OCI-LY7 (cell line): ENCODE measurements around the gene TIMM50. TPM values are rescaled to one million over a fixed set of nuclear protein-coding genes. Genes with fewer than 3 reads are reported as not detected.

Experiments used
- BruUV-seq: library from RNA; stranded (reverse); fragments of 400-500 nt; replicated peaks from 2 replicates; lab custom pipeline; 2021; lab: Mats Ljungman, UMichigan
- CTCF ChIA-PET: fragments of 300-600 bp; sonication (Branson Sonifier 250); formaldehyde crosslinking; loops from one replicate; lab custom pipeline; 2022; ENCODE audit warnings: antibody characterized with exemption; ENCODE audit not compliant: unreplicated experiment; lab: Charles Lee
- POLR2A ChIA-PET: fragments of 300-600 bp; sonication (Branson Sonifier 250); formaldehyde crosslinking; loops from one replicate; lab custom pipeline; 2022; ENCODE audit warnings: antibody characterized with exemption; lab: Charles Lee
- DNase-seq: peaks from one replicate; pipeline ENCODE4 v3.0.0-alpha.2; 2015; ENCODE audit warnings: low spot score
- H2AFZ ChIP-seq: fragments of 200-600 bp; sonication (generic), shearing (Covaris generic); 2 replicates; pipeline ENCODE4 v1.6.1; 2014; ENCODE audit warnings: mild to moderate bottlenecking, antibody characterized with exemption, low read length, moderate library complexity
- H3K27ac ChIP-seq: fragments of 200-600 bp; sonication (generic); 2 replicates; pipeline ENCODE4 v1.5.1; 2014; ENCODE audit warnings: mixed run types, low read depth, mild to moderate bottlenecking, moderate library complexity, low read length, inconsistent platforms; ENCODE audit not compliant: poor library complexity, severe bottlenecking
- H3K36me3 ChIP-seq: fragments of 200-600 bp; sonication (generic); 2 replicates; pipeline ENCODE4 v1.6.1; 2014; ENCODE audit warnings: mild to moderate bottlenecking, antibody characterized with exemption, low read length, moderate library complexity, mixed read lengths; ENCODE audit not compliant: insufficient read depth
- H3K4me1 ChIP-seq: fragments of 200-600 bp; sonication (generic); 2 replicates; pipeline ENCODE4 v1.5.1; 2014; ENCODE audit warnings: mild to moderate bottlenecking, low read length; ENCODE audit not compliant: insufficient read depth, poor library complexity, severe bottlenecking
- H3K4me2 ChIP-seq: fragments of 200-600 bp; sonication (generic); 2 replicates; pipeline ENCODE4 v1.6.1; 2014; ENCODE audit warnings: mild to moderate bottlenecking, low read length
- H3K4me3 ChIP-seq: fragments of 200-600 bp; sonication (generic); 2 replicates; pipeline ENCODE4 v1.5.1; 2014; ENCODE audit warnings: mild to moderate bottlenecking, low read depth, low read length; ENCODE audit not compliant: poor library complexity, severe bottlenecking
- H3K79me2 ChIP-seq: fragments of 200-600 bp; sonication (generic); 2 replicates; pipeline ENCODE4 v1.6.1; 2016; ENCODE audit warnings: low read depth, mild to moderate bottlenecking, low read length, moderate library complexity, mixed read lengths; ENCODE audit not compliant: insufficient read depth
- H3K9me2 ChIP-seq: fragments of 200-600 bp; sonication (generic); 2 replicates; pipeline ENCODE4 v1.6.1; 2016; ENCODE audit warnings: mild to moderate bottlenecking, low read length, mixed read lengths; ENCODE audit not compliant: insufficient read depth
- H3K9me3 ChIP-seq: fragments of 200-600 bp; sonication (generic); 2 replicates; pipeline ENCODE4 v1.6.1; 2014; ENCODE audit warnings: mild to moderate bottlenecking, mixed run types, low read length, mixed read lengths
- H4K20me1 ChIP-seq: fragments of 200-600 bp; sonication (generic); 2 replicates; pipeline ENCODE4 v1.6.1; 2014; ENCODE audit warnings: mild to moderate bottlenecking, antibody characterized with exemption, low read length, moderate library complexity, mixed read lengths; ENCODE audit not compliant: insufficient read depth
- EZH2phosphoT487 ChIP-seq: fragments of 200-600 bp; sonication (generic); IDR thresholded peaks from 2 replicates; pipeline ENCODE4 v1.6.1; 2018; ENCODE audit warnings: low read depth, borderline replicate concordance, mild to moderate bottlenecking, mixed run types, antibody characterized with exemption, low read length, moderate library complexity, mixed read lengths
- intact Hi-C: fragments of 100-400 bp; cut with micrococcal nuclease; formaldehyde crosslinking; loops from one replicate; pipeline ENCODE4 v1.10.0; 2022; ENCODE audit not compliant: unreplicated experiment
- total RNA-seq, 2 experiments: library from RNA; depleted of rRNA in 1 of 2; stranded (reverse); fragments of >200 nt in 1 of 2; shearing (Covaris generic) in 1 of 2; gene quantifications; 2 replicates each; pipeline ENCODE4 v1.2.3, GENCODE V29; 2014 to 2022
- TF ChIP-seq, protein P1 (sequence below): fragments of 200-600 bp; sonication (generic); conservative IDR thresholded peaks from 2 replicates; pipeline ENCODE4 v1.5.1; 2014; ENCODE audit warnings: mild to moderate bottlenecking, antibody characterized with exemption, low read length, moderate library complexity, mixed read lengths

The TIMM50 gene
- total RNA-seq, 2 experiments from 2014 or later, result 93.2 to 98.1 TPM

GRCh38 chr19:39533791-39534190 is 53.2 kb downstream of the TIMM50 start:
- BruUV-seq, result no TSS peak
- intact Hi-C loops, result loop anchor here (2.0 to 10.0 kb wide), 3 partner anchors 35 to 409 kb away; partner anchors contain the start of genes DLL3, MED29, PAF1 and PAK4
- Histone ChIP-seq H3K9me2 (no peaks in the 10 kb centered on the region), H3K4me2 (no peak overlapping the region), H2AFZ (no peak overlapping the region), H4K20me1 (no peaks in the 10 kb centered on the region), H3K27ac (no peak overlapping the region), H3K36me3 (no peaks in the 10 kb centered on the region; the same call in 1 of the 2 replicates), H3K79me2 (peaks cover 25% of the 10 kb centered on the region; the same call in 1 of the 2 replicates), H3K9me3 (no peaks in the 10 kb centered on the region), H3K4me3 (no peak overlapping the region), H3K4me1 (peaks cover 36% of the 10 kb centered on the region)
- CTCF ChIA-PET, result interaction anchor here (0.9 to 1.6 kb wide), 2 partner anchors 26 to 93 kb away, joined by 3 to 4 read pairs; no protein-coding TSS in a partner anchor
- no peak for DNase-seq
- POLR2A ChIA-PET, result interaction anchor here (1.7 to 3.9 kb wide), 2 partner anchors 94 to 98 kb away, joined by 5 to 10 read pairs; partner anchors contain the start of gene RPS16
- TF ChIP-seq, protein P1, sequence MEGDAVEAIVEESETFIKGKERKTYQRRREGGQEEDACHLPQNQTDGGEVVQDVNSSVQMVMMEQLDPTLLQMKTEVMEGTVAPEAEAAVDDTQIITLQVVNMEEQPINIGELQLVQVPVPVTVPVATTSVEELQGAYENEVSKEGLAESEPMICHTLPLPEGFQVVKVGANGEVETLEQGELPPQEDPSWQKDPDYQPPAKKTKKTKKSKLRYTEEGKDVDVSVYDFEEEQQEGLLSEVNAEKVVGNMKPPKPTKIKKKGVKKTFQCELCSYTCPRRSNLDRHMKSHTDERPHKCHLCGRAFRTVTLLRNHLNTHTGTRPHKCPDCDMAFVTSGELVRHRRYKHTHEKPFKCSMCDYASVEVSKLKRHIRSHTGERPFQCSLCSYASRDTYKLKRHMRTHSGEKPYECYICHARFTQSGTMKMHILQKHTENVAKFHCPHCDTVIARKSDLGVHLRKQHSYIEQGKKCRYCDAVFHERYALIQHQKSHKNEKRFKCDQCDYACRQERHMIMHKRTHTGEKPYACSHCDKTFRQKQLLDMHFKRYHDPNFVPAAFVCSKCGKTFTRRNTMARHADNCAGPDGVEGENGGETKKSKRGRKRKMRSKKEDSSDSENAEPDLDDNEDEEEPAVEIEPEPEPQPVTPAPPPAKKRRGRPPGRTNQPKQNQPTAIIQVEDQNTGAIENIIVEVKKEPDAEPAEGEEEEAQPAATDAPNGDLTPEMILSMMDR, result no peak
- no peak for TF ChIP-seq EZH2phosphoT487

DNA sequence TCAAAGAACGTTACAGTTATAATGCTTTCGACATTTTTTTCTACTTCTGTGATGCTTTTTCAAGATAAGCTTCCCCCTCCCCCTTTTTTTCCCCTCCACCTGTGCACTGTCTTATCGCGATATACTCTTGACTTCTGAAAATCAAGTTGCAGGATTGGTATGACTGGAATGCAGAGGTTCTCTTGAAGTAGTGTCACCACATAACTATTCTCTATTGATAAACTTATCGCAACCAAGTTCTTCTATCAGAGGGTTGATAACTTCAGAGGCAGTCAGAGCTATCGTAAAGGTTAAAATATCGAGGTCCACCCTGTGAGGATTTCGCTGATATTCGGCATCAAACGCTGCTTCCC is 58.5 kb downstream of the TIMM50 start:
- CTCF ChIA-PET, result interaction anchor here (0.6 kb wide), 1 partner anchor 40 kb away, joined by 11 read pairs; the partner anchor contains the start of gene DLL3

More for the DNA sequence above, 58.5 kb downstream of the TIMM50 start:
- intact Hi-C loops, result loop anchor here (10.0 kb wide), 1 partner anchor 414 kb away; the partner anchor contains the start of gene PAK4
- Histone ChIP-seq H2AFZ (peak overlapping the region; percentile 50), H3K79me2 (peaks cover 18% of the 10 kb centered on the region; the same call in 1 of the 2 replicates), H3K4me3 (peak overlapping the region; percentile 86), H3K9me2 (no peaks in the 10 kb centered on the region), H3K4me1 (peaks cover 46% of the 10 kb centered on the region), H4K20me1 (no peaks in the 10 kb centered on the region), H3K9me3 (no peaks in the 10 kb centered on the region), H3K4me2 (peak overlapping the region; percentile 86), H3K27ac (no peak overlapping the region), H3K36me3 (no peaks in the 10 kb centered on the region)
- no peak for TF ChIP-seq EZH2phosphoT487
- TF ChIP-seq, protein P1, result no peak
- peak; percentile 18 for DNase-seq
- no TSS peak for BruUV-seq
- POLR2A ChIA-PET, result interaction anchor here (0.6 kb wide), 1 partner anchor 84 kb away, joined by 4 read pairs; no protein-coding TSS in a partner anchor
